HCT116 (cell line): ENCODE results near the gene C19orf25. TPM values are rescaled to one million over a fixed set of nuclear protein-coding genes. Genes with fewer than 3 reads are reported as not detected.
"Not testable (repeated sequence)": the region's sequence is repeated elsewhere in the genome, so short reads cannot be mapped to it uniquely, and the experiment has no call there.

ENCODE experiments used
- ATAC-seq: fragments of 200-7000 bp; cut with Tn5 transposase; 2 replicates; pipeline ENCODE4 v1.9.1; 2020; ENCODE audit warnings: mild to moderate bottlenecking, moderate library complexity
- BruUV-seq: library from RNA; stranded (reverse); fragments of 400-500 nt; replicated peaks from 2 replicates; lab custom pipeline; 2021; lab: Mats Ljungman, UMichigan
- CTCF ChIA-PET: fragments of 300-600 bp; sonication (Branson Sonifier 250); formaldehyde crosslinking; loops from one replicate; lab custom pipeline; 2021; ENCODE audit warnings: antibody characterized with exemption; lab: Charles Lee
- POLR2A ChIA-PET: fragments of 300-600, 350-600 bp; sonication (Branson Sonifier 250); formaldehyde crosslinking; loops from one replicate; lab custom pipeline; 2021; ENCODE audit warnings: antibody characterized with exemption; lab: Charles Lee
- RAD21 ChIA-PET, 2 experiments: fragments of 300-600 bp; sonication (Branson Sonifier 250); formaldehyde crosslinking; loops; one replicate each; lab custom pipeline; 2023; ENCODE audit warnings: low total read pairs in 2 of 2; ENCODE audit not compliant: uncharacterized antibody in 2 of 2, unreplicated experiment in 2 of 2, low non-redundant PET in 1 of 2; lab: Charles Lee
- DNase-seq: peaks from one replicate; pipeline ENCODE4 v3.0.0-alpha.2; 2010; ENCODE audit warnings: low read depth, low spot score
- H2AFZ ChIP-seq: fragments of 200-600 bp; shearing (Covaris generic), sonication (generic); 2 replicates; pipeline ENCODE4 v1.6.1; 2017; ENCODE audit warnings: low read depth, mixed run types, mixed read lengths, antibody characterized with exemption, low read length; ENCODE audit not compliant: poor library complexity, severe bottlenecking
- H3K27ac ChIP-seq: 2 replicates; pipeline ENCODE4 v1.5.1; 2012; ENCODE audit warnings: low read depth, low read length
- H3K27me3 ChIP-seq: fragments of 200-600 bp; sonication (generic); 2 replicates; pipeline ENCODE4 v1.6.1; 2016; ENCODE audit warnings: mixed run types, low read length, mixed read lengths; ENCODE audit not compliant: insufficient read depth
- H3K36me3 ChIP-seq, 2 experiments: fragments of 200-500 bp in 1 of 2; fragments of 200-600 bp in 1 of 2; sonication (Bioruptor generic) in 1 of 2; sonication (generic) in 1 of 2; 2 replicates each; pipeline versions ENCODE4 v1.5.1 to v1.6.1; 2014 to 2016; ENCODE audit warnings: low read length in 2 of 2, inconsistent platforms in 1 of 2, mixed read lengths in 1 of 2, mixed run types in 1 of 2; ENCODE audit not compliant: insufficient read depth in 2 of 2, control insufficient read depth in 1 of 2
- H3K4me1 ChIP-seq, 2 experiments: fragments of 200-600 bp in 1 of 2; sonication (generic) in 1 of 2; 2 replicates each; pipeline versions ENCODE4 v1.5.1 to v1.6.1; 2012 to 2017; ENCODE audit warnings: low read length in 2 of 2, inconsistent platforms in 1 of 2, mild to moderate bottlenecking in 1 of 2, mixed read lengths in 1 of 2, mixed run types in 1 of 2, moderate library complexity in 1 of 2; ENCODE audit not compliant: insufficient read depth in 2 of 2, control insufficient read depth in 1 of 2
- H3K4me2 ChIP-seq: fragments of 200-600 bp; sonication (generic); 2 replicates; pipeline ENCODE4 v1.6.1; 2017; ENCODE audit warnings: mixed run types, low read length, mixed read lengths
- H3K4me3 ChIP-seq, 2 experiments: fragments of 200-600 bp in 1 of 2; sonication (generic) in 1 of 2; replicated peaks in 1 of 2; 2 replicates each; pipeline ENCODE4 v1.5.1; 2011 to 2016; ENCODE audit warnings: low read length in 2 of 2, control low read depth in 1 of 2, low read depth in 1 of 2, mild to moderate bottlenecking in 1 of 2, mixed read lengths in 1 of 2, mixed run types in 1 of 2
- H3K79me2 ChIP-seq: fragments of 200-600 bp; sonication (generic); 2 replicates; pipeline ENCODE4 v1.6.1; 2017; ENCODE audit warnings: mild to moderate bottlenecking, mixed run types, low read length, moderate library complexity, mixed read lengths; ENCODE audit not compliant: insufficient read depth
- H3K9ac ChIP-seq: fragments of 200-600 bp; sonication (generic); 2 replicates; pipeline ENCODE4 v1.6.1; 2016; ENCODE audit warnings: low read length, mixed read lengths
- H3K9me2 ChIP-seq: fragments of 200-600 bp; sonication (generic), shearing (Covaris generic); 2 replicates; pipeline ENCODE4 v1.6.1; 2017; ENCODE audit warnings: mixed run types, mild to moderate bottlenecking, moderate library complexity; ENCODE audit not compliant: insufficient read depth
- H3K9me3 ChIP-seq, 2 experiments: fragments of 200-500 bp in 1 of 2; fragments of 200-600 bp in 1 of 2; sonication (Bioruptor generic) in 1 of 2; sonication (generic) in 1 of 2; 2 replicates each; pipeline ENCODE4 v1.6.1; 2014 to 2017; ENCODE audit warnings: low read length in 2 of 2, mixed read lengths in 2 of 2, inconsistent platforms in 1 of 2, low read depth in 1 of 2, mild to moderate bottlenecking in 1 of 2, mixed run types in 1 of 2, moderate library complexity in 1 of 2; ENCODE audit not compliant: control insufficient read depth in 1 of 2, insufficient read depth in 1 of 2
- H4K20me1 ChIP-seq: fragments of 200-600 bp; sonication (generic), shearing (Covaris generic); 2 replicates; pipeline ENCODE4 v1.6.1; 2017; ENCODE audit warnings: mixed run types, mild to moderate bottlenecking, moderate library complexity; ENCODE audit not compliant: insufficient read depth
- CEBPB ChIP-seq: IDR thresholded peaks from 2 replicates; pipeline ENCODE4 v1.6.1; 2012; ENCODE audit warnings: low read depth
- EZH2phosphoT487 ChIP-seq: fragments of 200-600 bp; IDR thresholded peaks from 2 replicates; pipeline ENCODE4 v1.6.1; 2018; ENCODE audit warnings: antibody characterized with exemption, borderline replicate concordance
- RAD21 ChIP-seq: IDR thresholded peaks from 2 replicates; pipeline ENCODE4 v1.6.1; 2012; ENCODE audit warnings: low read depth, mild to moderate bottlenecking
- SP1 ChIP-seq: IDR thresholded peaks from 2 replicates; pipeline ENCODE4 v1.6.1; 2012; ENCODE audit warnings: low read depth
- SRF ChIP-seq: IDR thresholded peaks from 2 replicates; pipeline ENCODE4 v1.6.1; 2012; ENCODE audit warnings: low read depth
- YY1 ChIP-seq: IDR thresholded peaks from 2 replicates; pipeline ENCODE4 v1.6.1; 2011; ENCODE audit warnings: low read length, low read depth, moderate library complexity, mild to moderate bottlenecking; ENCODE audit not compliant: insufficient replicate concordance; ENCODE audit errors: extremely low read depth
- intact Hi-C: fragments of 100-400 bp; cut with micrococcal nuclease; formaldehyde crosslinking; loops from 2 replicates; pipeline ENCODE4 v1.10.0; 2022
- total RNA-seq: library from RNA; stranded (reverse); gene quantifications from one replicate; pipeline ENCODE4 v1.2.1, GENCODE V29; 2021; ENCODE audit not compliant: unreplicated experiment

Gene C19orf25
- total RNA-seq, 1 experiment from 2014 or later: 48.8 TPM

DNA sequence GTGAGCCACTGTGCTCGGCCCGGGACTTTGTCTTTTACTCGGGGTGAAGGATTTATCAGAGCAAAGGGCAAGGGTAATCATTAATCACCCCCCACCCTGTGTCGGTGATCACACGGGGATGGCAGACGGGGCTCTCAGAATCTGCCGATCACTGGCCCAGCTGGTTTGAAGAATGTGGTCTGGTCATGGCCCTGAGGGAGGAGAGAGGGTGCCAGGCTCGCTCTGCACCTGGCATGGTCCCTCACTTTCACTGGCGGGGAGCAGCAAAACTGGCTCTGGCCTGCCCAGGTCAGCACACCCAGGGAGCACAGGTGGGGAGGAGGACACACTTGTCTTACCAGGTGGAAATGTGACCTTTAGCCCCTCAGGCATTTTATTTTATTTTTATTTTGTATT is 22.2 kb upstream of the C19orf25 start:
- no peak overlapping the region for H2AFZ ChIP-seq
- H3K36me3 ChIP-seq: no peaks in the 10 kb centered on the region
- no peaks in the 10 kb centered on the region for H3K79me2 ChIP-seq
- no peak overlapping the region for H3K4me2 ChIP-seq
- no peaks in the 10 kb centered on the region for H4K20me1 ChIP-seq
- no peaks in the 10 kb centered on the region for H3K27me3 ChIP-seq
- H3K9me2 ChIP-seq: no peaks in the 10 kb centered on the region
- ChIA-PET RAD21 (no interaction called here), CTCF (interaction anchor here (1.1 kb wide), 1 partner anchor 10 kb away, joined by 4 read pairs; the partner anchor contains the start of gene REEP6), POLR2A (no interaction called here)
- no peak overlapping the region for H3K27ac ChIP-seq
- no TSS peak for BruUV-seq
- TF ChIP-seq SRF (no peak), CEBPB (no peak), RAD21 (no peak), EZH2phosphoT487 (no peak), SP1 (no peak), YY1 (no peak)
- DNase-seq (no peak), ATAC-seq (no peak)
- intact Hi-C loops: no loop called here
- peaks cover 4 to 25% of the 10 kb centered on the region in 2 experiments; a peak in 3 of 4 replicates for H3K4me1 ChIP-seq
- no peak overlapping the region for H3K9ac ChIP-seq
- H3K4me3 ChIP-seq: no peak overlapping the region
- no peaks in the 10 kb centered on the region for H3K9me3 ChIP-seq

- H3K4me2 ChIP-seq, H3K79me2 ChIP-seq, H3K9me2 ChIP-seq, H3K9ac ChIP-seq, intact Hi-C loops, H3K36me3 ChIP-seq, H2AFZ ChIP-seq, H4K20me1 ChIP-seq, RAD21 ChIA-PET, H3K4me3 ChIP-seq, H3K27ac ChIP-seq, BruUV-seq, DNase-seq, H3K27me3 ChIP-seq, CTCF ChIA-PET, POLR2A ChIA-PET, ATAC-seq, H3K9me3 ChIP-seq: not testable (repeated sequence)
- peaks cover 4 to 25% of the 10 kb centered on the region in 2 experiments; a peak in 3 of 4 replicates for H3K4me1 ChIP-seq
Measured at GRCh38 chr19:1499231-1499630, 20.2 kb upstream of the C19orf25 start.
